K562 (cell line): ENCODE results near the gene CTDSPL. TPM values are rescaled to one million over a fixed set of nuclear protein-coding genes. Genes with fewer than 3 reads are reported as not detected.

Source experiments
- ATAC-seq: fragments of 200-7000 bp; cut with Tn5 transposase; 3 replicates; pipeline ENCODE4 v1.9.1; 2020; ENCODE audit warnings: moderate library complexity
- BruUV-seq: library from RNA; stranded (reverse); fragments of 400-500 nt; replicated peaks from 2 replicates; lab custom pipeline; 2021; lab: Mats Ljungman, UMichigan
- CTCF ChIA-PET: fragments of 300-600 bp; formaldehyde crosslinking; extraction: SDS; loops from one replicate; lab custom pipeline; 2021; ENCODE audit warnings: low intra/inter-chr PET ratio; lab: Yijun Ruan, JAX
- POLR2A ChIA-PET: fragments of 300-600, 350-650 bp; sonication (Branson Sonifier 250); formaldehyde crosslinking; extraction: SDS; loops from one replicate; lab custom pipeline; 2021; ENCODE audit warnings: antibody characterized with exemption, inconsistent platforms; lab: Yijun Ruan, JAX
- DNase-seq, 4 experiments: peaks; one replicate each; pipeline versions ENCODE4 v3.0.0 to v3.0.0-alpha.2; 2011 to 2018; ENCODE audit warnings: low spot score in 3 of 4, mixed read lengths in 3 of 4; ENCODE audit errors: extremely low read depth in 1 of 4
- FAIRE-seq: peaks from 2 replicates; lab custom pipeline; 2011; peaks lifted over from hg19 to GRCh38; lab: Jason Lieb, UNC
- H2AFZ ChIP-seq: 2 replicates; pipeline ENCODE4 v1.6.0; 2011; ENCODE audit warnings: low read depth, low read length, control low read depth, inconsistent platforms
- H3K27ac ChIP-seq: fragments of 200-600 bp; 3 replicates; pipeline ENCODE4 v1.8.0; 2011; ENCODE audit warnings: low read depth, mild to moderate bottlenecking, control low read depth, inconsistent platforms, low read length, moderate library complexity, mixed read lengths; ENCODE audit errors: extremely low read depth
- H3K27me3 ChIP-seq, 2 experiments: fragments of 300-600 bp in 1 of 2; 2 replicates in 1 of 2; 3 replicates in 1 of 2; pipeline versions ENCODE4 v1.6.0 to v1.8.0; 2011; ENCODE audit warnings: inconsistent platforms in 2 of 2, low read length in 2 of 2, mild to moderate bottlenecking in 1 of 2, mixed read lengths in 1 of 2, moderate library complexity in 1 of 2; ENCODE audit not compliant: control insufficient read depth in 2 of 2, insufficient read depth in 2 of 2
- H3K36me3 ChIP-seq: fragments of 300-600 bp; 3 replicates; pipeline ENCODE4 v1.8.0; 2011; ENCODE audit warnings: mild to moderate bottlenecking, low read length, inconsistent platforms; ENCODE audit not compliant: control insufficient read depth, insufficient read depth
- H3K4me1 ChIP-seq, 2 experiments: fragments of 200-600 bp in 1 of 2; replicated peaks in 1 of 2; 2 replicates in 1 of 2; 3 replicates in 1 of 2; pipeline versions ENCODE4 v1.5.1 to v1.8.0; 2011; ENCODE audit warnings: inconsistent platforms in 2 of 2, low read length in 2 of 2, mild to moderate bottlenecking in 1 of 2, mixed read lengths in 1 of 2, moderate library complexity in 1 of 2; ENCODE audit not compliant: control insufficient read depth in 2 of 2, insufficient read depth in 2 of 2
- H3K4me2 ChIP-seq: 2 replicates; pipeline ENCODE4 v1.6.1; 2011; ENCODE audit warnings: low read length, control low read depth, inconsistent platforms, mixed read lengths; ENCODE audit not compliant: insufficient read depth
- H3K4me3 ChIP-seq: fragments of 200-600 bp; sonication (generic), shearing (Covaris generic); 2 replicates; pipeline ENCODE4 v1.5.1; 2016; ENCODE audit warnings: control low read depth, inconsistent platforms
- H3K79me2 ChIP-seq: fragments of 200-600 bp; 3 replicates; pipeline ENCODE4 v1.8.0; 2011; ENCODE audit warnings: low read length, inconsistent platforms; ENCODE audit not compliant: control insufficient read depth, insufficient read depth
- H3K9ac ChIP-seq, 2 experiments: 2 replicates each; pipeline versions ENCODE4 v1.6.0 to v1.6.1; 2011; ENCODE audit warnings: low read depth in 2 of 2, low read length in 2 of 2, control low read depth in 1 of 2, inconsistent platforms in 1 of 2, mild to moderate bottlenecking in 1 of 2, mixed read lengths in 1 of 2; ENCODE audit not compliant: insufficient read depth in 1 of 2
- H3K9me1 ChIP-seq: one replicate; pipeline ENCODE4 v1.6.0; 2011; ENCODE audit warnings: inconsistent platforms, mild to moderate bottlenecking, low read length, moderate library complexity; ENCODE audit not compliant: control insufficient read depth, insufficient read depth
- H3K9me3 ChIP-seq: replicated peaks from 2 replicates; pipeline ENCODE4 v1.5.1; 2011; ENCODE audit warnings: low read depth, low read length, inconsistent platforms; ENCODE audit not compliant: control insufficient read depth, insufficient read depth
- H4K20me1 ChIP-seq: replicated peaks from 2 replicates; pipeline ENCODE4 v1.6.1; 2011; ENCODE audit warnings: low read length, inconsistent platforms, mixed read lengths; ENCODE audit not compliant: control insufficient read depth, insufficient read depth
- ARID1B ChIP-seq: fragments of 450-650 bp; IDR thresholded peaks from 2 replicates; pipeline ENCODE4 v1.6.1; 2016; ENCODE audit warnings: antibody characterized with exemption, mild to moderate bottlenecking, inconsistent platforms
- FOSL1 ChIP-seq: fragments of 200-800 bp; sonication (Bioruptor generic); conservative IDR thresholded peaks from 2 replicates; pipeline ENCODE4 v1.6.1; 2016; ENCODE audit warnings: missing genetic modification characterization, missing compliant biosample characterization
- MYBL2 ChIP-seq, 2 experiments: fragments of 450-650 bp in 1 of 2; sonication (generic) in 1 of 2; formaldehyde crosslinking in 1 of 2; IDR thresholded peaks; 2 replicates each; pipeline versions ENCODE4 v1.6.1 to v1.8.1; 2017 to 2022; ENCODE audit warnings: borderline replicate concordance in 1 of 2, inconsistent platforms in 1 of 2, low read depth in 1 of 2, mild to moderate bottlenecking in 1 of 2, missing genetic modification reagents in 1 of 2, moderate library complexity in 1 of 2
- POLR2A ChIP-seq: fragments of 450-650 bp; conservative IDR thresholded peaks from 2 replicates; pipeline ENCODE4 v1.6.1; 2016
- SREBF2 ChIP-seq: sonication (generic); formaldehyde crosslinking; IDR thresholded peaks from 2 replicates; pipeline ENCODE4 v1.4.0; 2020; ENCODE audit warnings: mild to moderate bottlenecking, missing genetic modification reagents
- ZC3H4 ChIP-seq: sonication (generic); formaldehyde crosslinking; IDR thresholded peaks from 2 replicates; pipeline ENCODE4 v1.9.0; 2021; ENCODE audit warnings: missing genetic modification reagents, borderline replicate concordance
- ZNF384 ChIP-seq: IDR thresholded peaks from 2 replicates; pipeline ENCODE4 v1.6.1; 2012; ENCODE audit warnings: low read depth, low read length, improper control_type of control experiment
- ZNF444 ChIP-seq: fragments of 250-450 bp; sonication (Bioruptor Pico); IDR thresholded peaks from 2 replicates; pipeline ENCODE4 v1.4.0; 2020; ENCODE audit warnings: mild to moderate bottlenecking, moderate library complexity
- ZNF668 ChIP-seq: fragments of 250-450 bp; sonication (Bioruptor Pico); IDR thresholded peaks from 2 replicates; pipeline ENCODE4 v1.8.0; 2022; ENCODE audit warnings: mild to moderate bottlenecking, inconsistent platforms
- ZNF766 ChIP-seq: fragments of 200-800 bp; sonication (Bioruptor generic); conservative IDR thresholded peaks from 2 replicates; pipeline ENCODE4 v1.6.1; 2016; ENCODE audit warnings: missing genetic modification characterization, missing compliant biosample characterization
- whole genome bisulfite sequencing: fragments of 100-300 bp; shearing (Covaris generic); methylation state at CpG from one replicate; pipeline ENCODE4 v1.1.6; 2016; ENCODE audit warnings: low coverage, mixed read lengths; ENCODE audit not compliant: insufficient coverage; ENCODE audit errors: missing lambda C conversion rate; 5-methylcytosine and 5-hydroxymethylcytosine counted together
- in situ Hi-C: fragments of 300-500 bp; cut with MboI; formaldehyde crosslinking; loops from 4 replicates; pipeline ENCODE4 v1.15.0; 2018; ENCODE audit warnings: inconsistent platforms, mixed read lengths
- intact Hi-C: fragments of 100-400 bp; cut with micrococcal nuclease; formaldehyde crosslinking; loops from 2 replicates; pipeline ENCODE4 v1.14.2; 2022
- polyA plus RNA-seq, 8 experiments: library from polyadenylated mRNA; depleted of rRNA in 4 of 8; stranded (reverse) in 5 of 8; unstranded in 3 of 8; fragments of >200 nt; fragmentation: Nextera tagmentation in 2 of 8; fragmentation: Illumina TruSeq in 1 of 8; extraction: Ambion mirVana in 2 of 8; extraction: Trizol in 1 of 8; gene quantifications; 2 replicates each; pipeline versions ENCODE4 v1.2.1 to v1.2.3, GENCODE V29; 2011 to 2014; ENCODE audit warnings: inconsistent platforms in 1 of 8, missing spikeins in 1 of 8
- total RNA-seq, 7 experiments: library from RNA; depleted of rRNA in 6 of 7; stranded (reverse); fragments of >200 nt in 6 of 7; fragmentation: Illumina TruSeq in 2 of 7; extraction: Trizol in 2 of 7; gene quantifications; 2 replicates each; pipeline versions ENCODE4 v1.2.1 to v1.2.3, GENCODE V29; 2011 to 2021; ENCODE audit warnings: low replicate concordance in 1 of 7
- TF ChIP-seq, protein P1 (sequence below), 3 experiments: fragments of 200-800 bp in 1 of 3; sonication (Bioruptor generic) in 1 of 3; sonication (generic) in 1 of 3; formaldehyde crosslinking in 1 of 3; IDR thresholded peaks; 2 replicates each; pipeline versions ENCODE4 v1.6.1 to v1.8.0; 2016 to 2022; ENCODE audit warnings: mild to moderate bottlenecking in 2 of 3, missing compliant biosample characterization in 2 of 3, missing genetic modification characterization in 2 of 3, missing genetic modification reagents in 1 of 3

CTDSPL gene
- total and polyA plus RNA-seq, 9 of the 15 experiments (the other 6 are each of a cell fraction or from before 2014, with no cell fraction given): 5.1 to 19.3 (median 11.3) TPM

DNA sequence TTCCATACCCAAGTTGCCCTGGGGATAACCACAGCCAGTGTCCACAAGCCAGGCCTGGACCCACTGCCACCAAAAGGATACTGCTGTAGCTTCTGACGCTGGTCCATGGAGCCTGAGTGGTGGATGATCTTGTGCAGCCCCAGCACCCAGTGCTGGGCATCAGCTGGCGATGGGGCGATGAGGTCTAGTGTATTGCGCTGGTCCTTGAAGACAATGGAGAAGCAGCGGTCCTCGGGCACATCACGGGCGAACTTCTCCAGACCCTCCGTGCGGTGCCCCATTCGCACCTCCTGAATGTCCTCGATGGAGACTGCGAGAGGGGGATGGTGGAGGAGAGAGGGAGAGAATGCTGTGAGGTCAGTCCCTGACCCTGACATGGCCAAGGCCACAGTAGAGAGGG, 154.7 kb downstream of the CTDSPL start:
- ATAC-seq (no peak), DNase-seq (no peak), FAIRE-seq (no peak)
- 95% methylated on average over 9 of the region's 13 CpGs for WGBS
- ChIA-PET POLR2A (interaction anchor here (0.6 to 1.2 kb wide), 2 partner anchors 13 to 401 kb away, joined by 3 read pairs; no protein-coding TSS in a partner anchor), CTCF (no interaction called here)
- Histone ChIP-seq H3K4me1 (peaks cover 51 to 55% of the 10 kb centered on the region in 2 experiments), H3K79me2 (peaks cover 69% of the 10 kb centered on the region), H4K20me1 (peaks cover 3% of the 10 kb centered on the region; the same call in 1 of the 2 replicates), H3K27ac (peak overlapping the region; percentile 79; the same call in 2 of the 3 replicates), H3K36me3 (peaks cover 62% of the 10 kb centered on the region), H3K4me3 (no peak overlapping the region; the same call in 1 of the 2 replicates), H3K4me2 (peak overlapping the region; percentile 95), H3K9me1 (peaks cover 6% of the 10 kb centered on the region), H3K27me3 (no peaks in the 10 kb centered on the region), H3K9me3 (no peaks in the 10 kb centered on the region), H3K9ac (peak overlapping the region; percentile 6 to 96; a peak in 3 of 4 replicates), H2AFZ (no peak overlapping the region)
- BruUV-seq: no TSS peak
- TF ChIP-seq ZNF444: no peak
- in situ Hi-C loops: no loop called here
- intact Hi-C loops: no loop called here

DNA sequence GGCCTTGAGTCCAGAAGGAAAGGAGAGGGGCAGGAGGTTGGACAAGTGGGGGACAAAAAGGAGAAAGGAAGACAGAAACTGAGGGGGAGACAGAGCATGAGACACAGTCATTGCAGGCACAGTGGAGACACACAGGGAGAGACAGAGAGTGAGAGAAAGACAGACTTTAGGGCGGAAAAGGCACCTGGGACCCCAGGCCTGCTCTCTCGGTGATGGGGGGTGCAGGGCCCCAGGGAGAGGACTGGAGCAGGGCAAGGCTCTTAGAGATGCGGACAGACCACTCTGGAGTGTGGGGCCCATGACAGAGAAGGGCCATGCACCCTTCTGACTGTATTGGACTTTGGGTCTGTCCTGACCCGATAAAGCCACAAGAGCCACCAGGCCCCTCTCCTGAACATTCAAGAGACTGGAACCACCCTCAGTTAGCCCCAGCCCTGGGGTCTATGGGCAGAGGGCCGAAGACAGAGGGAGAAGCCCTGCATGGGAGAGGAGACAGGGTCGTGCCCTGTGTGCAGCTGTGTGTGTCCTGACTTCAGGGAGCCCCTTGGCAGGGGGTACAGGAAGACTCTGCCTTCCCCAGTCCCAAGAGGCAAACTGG, 155.3 kb downstream of the CTDSPL start:
- no TSS peak for BruUV-seq
- no peaks in the 10 kb centered on the region for H3K9me3 ChIP-seq
- DNase-seq (peak in 1 of 4 experiments; percentile 30), ATAC-seq (peak; percentile 5; the same call in 2 of the 3 replicates), FAIRE-seq (no peak)
- peaks cover 57% of the 10 kb centered on the region for H3K36me3 ChIP-seq
- in situ Hi-C loops: no loop called here
- H2AFZ ChIP-seq: no peak overlapping the region
- H3K27me3 ChIP-seq: no peaks in the 10 kb centered on the region
- H3K4me3 ChIP-seq: peak overlapping the region; percentile 50
- CTCF ChIA-PET: no interaction called here
- WGBS: 46% methylated on average over 6 of the region's 6 CpGs
- POLR2A ChIA-PET: interaction anchor here (1.0 to 1.5 kb wide), 3 partner anchors 12 to 28 kb away, joined by 3 read pairs; no protein-coding TSS in a partner anchor
- H3K4me1 ChIP-seq: peaks cover 50 to 57% of the 10 kb centered on the region in 2 experiments
- peaks cover 69% of the 10 kb centered on the region for H3K79me2 ChIP-seq
- H3K27ac ChIP-seq: peak overlapping the region; percentile 79; the same call in 2 of the 3 replicates
- H3K9ac ChIP-seq: peak overlapping the region; percentile 80 to 96
- H3K4me2 ChIP-seq: peak overlapping the region; percentile 95
- peaks cover 6% of the 10 kb centered on the region for H3K9me1 ChIP-seq
- H4K20me1 ChIP-seq: peaks cover 3% of the 10 kb centered on the region; the same call in 1 of the 2 replicates
- intact Hi-C loops: no loop called here
- TF ChIP-seq ZNF384: no peak
- no peak for TF ChIP-seq FOSL1
- no peak for TF ChIP-seq ZC3H4 (CRISPR knock-in tag)
- 0 out of 2 replicates have a peak, but pooled peaks have one; percentile 21 for TF ChIP-seq POLR2A
- TF ChIP-seq, protein P1, sequence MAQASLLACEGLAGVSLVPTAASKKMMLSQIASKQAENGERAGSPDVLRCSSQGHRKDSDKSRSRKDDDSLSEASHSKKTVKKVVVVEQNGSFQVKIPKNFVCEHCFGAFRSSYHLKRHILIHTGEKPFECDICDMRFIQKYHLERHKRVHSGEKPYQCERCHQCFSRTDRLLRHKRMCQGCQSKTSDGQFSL (CRISPR knock-in tag; IDR thresholded peaks at IDR 0.05): peak; percentile 71; the same call in 1 of the 2 replicates
- TF ChIP-seq, protein P1 (tag; IDR thresholded peaks at IDR 0.05): no peak
- no peak for TF ChIP-seq MYBL2 (IDR thresholded peaks at IDR 0.05; ENCODE audit: low read depth)
- no peak for TF ChIP-seq MYBL2 (CRISPR knock-in tag; IDR thresholded peaks at IDR 0.05; ENCODE audit: borderline replicate concordance)
- peak; percentile 16; the same call in 1 of the 2 replicates for TF ChIP-seq ARID1B
- TF ChIP-seq SREBF2 (CRISPR knock-in tag): no peak
- TF ChIP-seq ZNF668: no peak
- TF ChIP-seq ZNF766: no peak
